22Rv1 (cell line): ENCODE results near the gene PAK1IP1.

Experiments
- ZFX ChIP-seq: fragments of 450-650 bp; IDR thresholded peaks from 2 replicates; pipeline ENCODE4 v1.6.1; 2017; ENCODE audit warnings: antibody characterized with exemption, borderline replicate concordance
- TF ChIP-seq, protein P1 (sequence below): fragments of 450-650 bp; IDR thresholded peaks from 2 replicates; pipeline ENCODE4 v1.5.1; 2017; ENCODE audit warnings: mild to moderate bottlenecking

DNA sequence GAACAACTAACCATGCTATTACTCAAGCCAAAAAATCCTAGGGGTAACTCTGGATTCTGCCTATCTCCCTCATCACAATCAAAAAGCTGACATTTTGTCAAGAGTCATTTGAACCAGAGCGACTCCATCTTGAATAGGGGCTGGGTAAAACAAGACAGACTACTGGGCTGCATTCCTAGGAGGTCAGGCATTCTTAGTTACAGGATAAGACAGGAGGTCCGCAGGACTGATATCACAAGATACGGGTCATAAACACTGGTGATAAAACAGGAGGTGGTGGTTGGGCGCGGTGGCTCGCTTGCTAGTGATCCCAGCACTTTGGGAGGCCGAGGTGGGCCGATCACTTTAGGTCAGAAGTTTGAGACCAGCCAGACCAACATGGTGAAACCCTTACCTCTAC lies 32.6 kb upstream of the PAK1IP1 start:
- TF ChIP-seq, protein P1, sequence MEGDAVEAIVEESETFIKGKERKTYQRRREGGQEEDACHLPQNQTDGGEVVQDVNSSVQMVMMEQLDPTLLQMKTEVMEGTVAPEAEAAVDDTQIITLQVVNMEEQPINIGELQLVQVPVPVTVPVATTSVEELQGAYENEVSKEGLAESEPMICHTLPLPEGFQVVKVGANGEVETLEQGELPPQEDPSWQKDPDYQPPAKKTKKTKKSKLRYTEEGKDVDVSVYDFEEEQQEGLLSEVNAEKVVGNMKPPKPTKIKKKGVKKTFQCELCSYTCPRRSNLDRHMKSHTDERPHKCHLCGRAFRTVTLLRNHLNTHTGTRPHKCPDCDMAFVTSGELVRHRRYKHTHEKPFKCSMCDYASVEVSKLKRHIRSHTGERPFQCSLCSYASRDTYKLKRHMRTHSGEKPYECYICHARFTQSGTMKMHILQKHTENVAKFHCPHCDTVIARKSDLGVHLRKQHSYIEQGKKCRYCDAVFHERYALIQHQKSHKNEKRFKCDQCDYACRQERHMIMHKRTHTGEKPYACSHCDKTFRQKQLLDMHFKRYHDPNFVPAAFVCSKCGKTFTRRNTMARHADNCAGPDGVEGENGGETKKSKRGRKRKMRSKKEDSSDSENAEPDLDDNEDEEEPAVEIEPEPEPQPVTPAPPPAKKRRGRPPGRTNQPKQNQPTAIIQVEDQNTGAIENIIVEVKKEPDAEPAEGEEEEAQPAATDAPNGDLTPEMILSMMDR = no peak
- no peak for TF ChIP-seq ZFX
